C1 segment of cervical spinal cord (tissue), 14 donors: ENCODE results near the gene PTPRS.
"Not testable (repeated sequence)": the region's sequence is repeated elsewhere in the genome, so short reads cannot be mapped to it uniquely, and the experiment has no call there.

Source experiments
- DNase-seq, 14 donors: peaks; one replicate each; lab custom pipeline; 2025; lab: John Stamatoyannopoulos, UW

Gene PTPRS

GRCh38 chr19:5333581-5334365 lies 6.8 kb downstream of the PTPRS start:
- no peak for DNase-seq

GRCh38 chr19:5332501-5332900 lies 8.1 kb downstream of the PTPRS start:
- DNase-seq, result no peak

GRCh38 chr19:5331790-5332189 lies 8.8 kb downstream of the PTPRS start:
- no peak for DNase-seq

- DNase-seq, result no peak
Observed at GRCh38 chr19:5330307-5330720, 10.3 kb downstream of the PTPRS start.

GRCh38 chr19:5329141-5329540 lies 11.5 kb downstream of the PTPRS start:
- DNase-seq, result no peak

GRCh38 chr19:5328407-5328806 lies 12.2 kb downstream of the PTPRS start:
- DNase-seq, result not testable (repeated sequence)

GRCh38 chr19:5326986-5327623 lies 13.5 kb downstream of the PTPRS start:
- no peak for DNase-seq

GRCh38 chr19:5326545-5326944 lies 14.1 kb downstream of the PTPRS start:
- no peak for DNase-seq

GRCh38 chr19:5324947-5325346 lies 15.7 kb downstream of the PTPRS start:
- DNase-seq, result no peak

GRCh38 chr19:5323475-5323811 lies 17.2 kb downstream of the PTPRS start:
- DNase-seq, result no peak

GRCh38 chr19:5321851-5322681 lies 18.5 kb downstream of the PTPRS start:
- DNase-seq, result no peak

GRCh38 chr19:5321066-5321642 lies 19.5 kb downstream of the PTPRS start:
- DNase-seq, result no peak

GRCh38 chr19:5319516-5319915 lies 21.1 kb downstream of the PTPRS start:
- no peak for DNase-seq

GRCh38 chr19:5318306-5318705 lies 22.3 kb downstream of the PTPRS start:
- DNase-seq, result no peak

- no peak for DNase-seq
Observed at GRCh38 chr19:5317321-5317720, 23.3 kb downstream of the PTPRS start.

GRCh38 chr19:5316138-5316537 lies 24.5 kb downstream of the PTPRS start:
- DNase-seq, result no peak

- DNase-seq, result no peak
Observed at GRCh38 chr19:5314907-5315298, 25.7 kb downstream of the PTPRS start.

- DNase-seq, result no peak
Observed at GRCh38 chr19:5314012-5314906, 26.4 kb downstream of the PTPRS start.

- DNase-seq, result peak in 1 of 14 donors; percentile 20
Observed at GRCh38 chr19:5313307-5313706, 27.3 kb downstream of the PTPRS start.

- no peak for DNase-seq
Observed at GRCh38 chr19:5312058-5312457, 28.6 kb downstream of the PTPRS start.
